K562 (cell line): ENCODE measurements around the gene OBSCN. TPM values are rescaled to one million over a fixed set of nuclear protein-coding genes. Genes with fewer than 3 reads are reported as not detected.

Experiments
- ATAC-seq: fragments of 200-7000 bp; cut with Tn5 transposase; 3 replicates; pipeline ENCODE4 v1.9.1; 2020; ENCODE audit warnings: moderate library complexity
- BruUV-seq: library from RNA; stranded (reverse); fragments of 400-500 nt; replicated peaks from 2 replicates; lab custom pipeline; 2021; lab: Mats Ljungman, UMichigan
- CTCF ChIA-PET: fragments of 300-600 bp; formaldehyde crosslinking; extraction: SDS; loops from one replicate; lab custom pipeline; 2021; ENCODE audit warnings: low intra/inter-chr PET ratio; lab: Yijun Ruan, JAX
- POLR2A ChIA-PET: fragments of 300-600, 350-650 bp; sonication (Branson Sonifier 250); formaldehyde crosslinking; extraction: SDS; loops from one replicate; lab custom pipeline; 2021; ENCODE audit warnings: antibody characterized with exemption, inconsistent platforms; lab: Yijun Ruan, JAX
- DNase-seq, 4 experiments: peaks; one replicate each; pipeline versions ENCODE4 v3.0.0 to v3.0.0-alpha.2; 2011 to 2018; ENCODE audit warnings: low spot score in 3 of 4, mixed read lengths in 3 of 4; ENCODE audit errors: extremely low read depth in 1 of 4
- FAIRE-seq: peaks from 2 replicates; lab custom pipeline; 2011; peaks lifted over from hg19 to GRCh38; lab: Jason Lieb, UNC
- H2AFZ ChIP-seq: 2 replicates; pipeline ENCODE4 v1.6.0; 2011; ENCODE audit warnings: low read depth, low read length, control low read depth, inconsistent platforms
- H3K27ac ChIP-seq: fragments of 200-600 bp; 3 replicates; pipeline ENCODE4 v1.8.0; 2011; ENCODE audit warnings: low read depth, mild to moderate bottlenecking, control low read depth, inconsistent platforms, low read length, moderate library complexity, mixed read lengths; ENCODE audit errors: extremely low read depth
- H3K27me3 ChIP-seq, 2 experiments: fragments of 300-600 bp in 1 of 2; 2 replicates in 1 of 2; 3 replicates in 1 of 2; pipeline versions ENCODE4 v1.6.0 to v1.8.0; 2011; ENCODE audit warnings: inconsistent platforms in 2 of 2, low read length in 2 of 2, mild to moderate bottlenecking in 1 of 2, mixed read lengths in 1 of 2, moderate library complexity in 1 of 2; ENCODE audit not compliant: control insufficient read depth in 2 of 2, insufficient read depth in 2 of 2
- H3K36me3 ChIP-seq: fragments of 300-600 bp; 3 replicates; pipeline ENCODE4 v1.8.0; 2011; ENCODE audit warnings: mild to moderate bottlenecking, low read length, inconsistent platforms; ENCODE audit not compliant: control insufficient read depth, insufficient read depth
- H3K4me1 ChIP-seq, 2 experiments: fragments of 200-600 bp in 1 of 2; replicated peaks in 1 of 2; 2 replicates in 1 of 2; 3 replicates in 1 of 2; pipeline versions ENCODE4 v1.5.1 to v1.8.0; 2011; ENCODE audit warnings: inconsistent platforms in 2 of 2, low read length in 2 of 2, mild to moderate bottlenecking in 1 of 2, mixed read lengths in 1 of 2, moderate library complexity in 1 of 2; ENCODE audit not compliant: control insufficient read depth in 2 of 2, insufficient read depth in 2 of 2
- H3K4me2 ChIP-seq: 2 replicates; pipeline ENCODE4 v1.6.1; 2011; ENCODE audit warnings: low read length, control low read depth, inconsistent platforms, mixed read lengths; ENCODE audit not compliant: insufficient read depth
- H3K4me3 ChIP-seq: fragments of 200-600 bp; sonication (generic), shearing (Covaris generic); 2 replicates; pipeline ENCODE4 v1.5.1; 2016; ENCODE audit warnings: control low read depth, inconsistent platforms
- H3K79me2 ChIP-seq: fragments of 200-600 bp; 3 replicates; pipeline ENCODE4 v1.8.0; 2011; ENCODE audit warnings: low read length, inconsistent platforms; ENCODE audit not compliant: control insufficient read depth, insufficient read depth
- H3K9ac ChIP-seq, 2 experiments: 2 replicates each; pipeline versions ENCODE4 v1.6.0 to v1.6.1; 2011; ENCODE audit warnings: low read depth in 2 of 2, low read length in 2 of 2, control low read depth in 1 of 2, inconsistent platforms in 1 of 2, mild to moderate bottlenecking in 1 of 2, mixed read lengths in 1 of 2; ENCODE audit not compliant: insufficient read depth in 1 of 2
- H3K9me1 ChIP-seq: one replicate; pipeline ENCODE4 v1.6.0; 2011; ENCODE audit warnings: inconsistent platforms, mild to moderate bottlenecking, low read length, moderate library complexity; ENCODE audit not compliant: control insufficient read depth, insufficient read depth
- H3K9me3 ChIP-seq: replicated peaks from 2 replicates; pipeline ENCODE4 v1.5.1; 2011; ENCODE audit warnings: low read depth, low read length, inconsistent platforms; ENCODE audit not compliant: control insufficient read depth, insufficient read depth
- H4K20me1 ChIP-seq: replicated peaks from 2 replicates; pipeline ENCODE4 v1.6.1; 2011; ENCODE audit warnings: low read length, inconsistent platforms, mixed read lengths; ENCODE audit not compliant: control insufficient read depth, insufficient read depth
- MYNN ChIP-seq, 2 experiments: sonication (generic); formaldehyde crosslinking in 1 of 2; IDR thresholded peaks; 2 replicates each; pipeline versions ENCODE4 v1.5.0 to v1.6.1; 2016 to 2020; ENCODE audit warnings: antibody characterized with exemption in 1 of 2, missing genetic modification reagents in 1 of 2
- POLR2A ChIP-seq: fragments of 450-650 bp; conservative IDR thresholded peaks from 2 replicates; pipeline ENCODE4 v1.6.1; 2016
- POLR2AphosphoS2 ChIP-seq: IDR thresholded peaks from 2 replicates; pipeline ENCODE4 v1.6.1; 2012; ENCODE audit warnings: low read length, improper control_type of control experiment
- RBFOX2 ChIP-seq: fragments of 200-400 bp; formaldehyde crosslinking; IDR thresholded peaks from 2 replicates; pipeline ENCODE4 v1.6.1; 2017; ENCODE audit warnings: low read depth, mild to moderate bottlenecking, low read length, moderate library complexity
- SUPT5H ChIP-seq: fragments of 450-650 bp; IDR thresholded peaks from 2 replicates; pipeline ENCODE4 v1.6.1; 2016
- WGBS: fragments of 100-300 bp; shearing (Covaris generic); methylation state at CpG from one replicate; pipeline ENCODE4 v1.1.6; 2016; ENCODE audit warnings: low coverage, mixed read lengths; ENCODE audit not compliant: insufficient coverage; ENCODE audit errors: missing lambda C conversion rate; 5-methylcytosine and 5-hydroxymethylcytosine counted together
- in situ Hi-C: fragments of 300-500 bp; cut with MboI; formaldehyde crosslinking; loops from 4 replicates; pipeline ENCODE4 v1.15.0; 2018; ENCODE audit warnings: inconsistent platforms, mixed read lengths
- intact Hi-C: fragments of 100-400 bp; cut with micrococcal nuclease; formaldehyde crosslinking; loops from 2 replicates; pipeline ENCODE4 v1.14.2; 2022
- polyA plus RNA-seq, 8 experiments: library from polyadenylated mRNA; depleted of rRNA in 4 of 8; stranded (reverse) in 5 of 8; unstranded in 3 of 8; fragments of >200 nt; fragmentation: Nextera tagmentation in 2 of 8; fragmentation: Illumina TruSeq in 1 of 8; extraction: Ambion mirVana in 2 of 8; extraction: Trizol in 1 of 8; gene quantifications; 2 replicates each; pipeline versions ENCODE4 v1.2.1 to v1.2.3, GENCODE V29; 2011 to 2014; ENCODE audit warnings: inconsistent platforms in 1 of 8, missing spikeins in 1 of 8
- total RNA-seq, 7 experiments: library from RNA; depleted of rRNA in 6 of 7; stranded (reverse); fragments of >200 nt in 6 of 7; fragmentation: Illumina TruSeq in 2 of 7; extraction: Trizol in 2 of 7; gene quantifications; 2 replicates each; pipeline versions ENCODE4 v1.2.1 to v1.2.3, GENCODE V29; 2011 to 2021; ENCODE audit warnings: low replicate concordance in 1 of 7
- TF ChIP-seq, protein P1 (sequence below): sonication (generic); IDR thresholded peaks from 2 replicates; pipeline ENCODE4 v1.6.1; 2016

The OBSCN gene
- total and polyA plus RNA-seq, 9 of the 15 experiments (the other 6 are each of a cell fraction or from before 2014, with no cell fraction given) = 0.18 to 19.7 (median 3.6) TPM

DNA sequence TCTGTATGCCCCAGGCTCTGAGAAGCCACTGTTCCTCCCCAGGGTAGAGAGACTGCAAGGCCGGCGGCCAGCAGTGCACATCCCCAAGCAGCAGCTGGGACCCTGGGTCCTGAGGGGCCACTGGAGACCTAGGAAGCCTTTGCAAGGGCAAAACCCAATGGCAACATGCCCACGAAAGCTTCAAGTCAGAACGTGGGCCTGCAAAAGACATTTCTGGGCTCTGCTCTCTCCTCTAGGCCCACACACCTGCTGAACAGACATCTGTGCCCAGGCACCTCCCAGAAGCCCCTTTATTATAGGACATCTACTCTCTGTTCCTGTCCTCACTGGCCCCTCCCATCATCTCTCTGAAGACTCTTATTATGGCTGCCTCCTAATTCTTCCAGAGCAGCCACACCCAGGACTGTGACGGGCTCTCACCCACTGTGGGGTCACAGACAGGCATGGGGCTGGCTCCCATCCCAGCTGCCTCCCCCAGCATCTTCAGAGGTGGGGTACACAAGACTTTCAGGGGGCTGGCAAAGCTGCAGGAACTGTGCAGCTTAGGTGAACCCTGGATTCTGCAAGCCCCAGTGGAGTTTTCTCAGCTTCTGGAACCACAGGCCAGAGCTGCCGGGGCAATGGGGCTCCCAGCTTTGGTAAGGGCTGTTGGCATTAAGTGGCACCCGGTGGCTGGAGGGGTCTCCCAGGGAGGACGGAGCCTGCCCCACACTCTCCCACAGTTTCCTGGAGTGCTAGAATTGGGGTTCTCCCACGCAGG lies 186.1 kb downstream of the OBSCN start:
- ATAC-seq (peak; percentile 23), DNase-seq (no peak), FAIRE-seq (no peak)
- H3K27me3 ChIP-seq = no peaks in the 10 kb centered on the region
- H3K9ac ChIP-seq = peak overlapping the region in 1 of 2 experiments; percentile 41; a peak in 1 of 4 replicates
- H3K9me1 ChIP-seq = no peaks in the 10 kb centered on the region
- TF ChIP-seq POLR2AphosphoS2 (peak; percentile 28; the same call in 1 of the 2 replicates), RBFOX2 (peak; percentile 45; the same call in 1 of the 2 replicates), SUPT5H (peak; percentile 51), MYNN (IDR thresholded peaks at IDR 0.05) (peak; percentile 70; the same call in 1 of the 2 replicates), MYNN (CRISPR knock-in tag; IDR thresholded peaks at IDR 0.05) (no peak), POLR2A (peak; percentile 39; the same call in 1 of the 2 replicates)
- TF ChIP-seq, protein P1, sequence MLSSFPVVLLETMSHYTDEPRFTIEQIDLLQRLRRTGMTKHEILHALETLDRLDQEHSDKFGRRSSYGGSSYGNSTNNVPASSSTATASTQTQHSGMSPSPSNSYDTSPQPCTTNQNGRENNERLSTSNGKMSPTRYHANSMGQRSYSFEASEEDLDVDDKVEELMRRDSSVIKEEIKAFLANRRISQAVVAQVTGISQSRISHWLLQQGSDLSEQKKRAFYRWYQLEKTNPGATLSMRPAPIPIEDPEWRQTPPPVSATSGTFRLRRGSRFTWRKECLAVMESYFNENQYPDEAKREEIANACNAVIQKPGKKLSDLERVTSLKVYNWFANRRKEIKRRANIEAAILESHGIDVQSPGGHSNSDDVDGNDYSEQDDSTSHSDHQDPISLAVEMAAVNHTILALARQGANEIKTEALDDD = no peak
- no peak overlapping the region for H2AFZ ChIP-seq
- peaks cover 11 to 44% of the 10 kb centered on the region in 2 experiments; a peak in 4 of 5 replicates for H3K4me1 ChIP-seq
- H4K20me1 ChIP-seq = peaks cover 6% of the 10 kb centered on the region
- H3K9me3 ChIP-seq = no peaks in the 10 kb centered on the region
- POLR2A ChIA-PET = interaction anchor here (0.6 to 9.0 kb wide), 10 partner anchors 11 to 546 kb away, joined by 3 to 78 read pairs (median 4); partner anchors contain the start of gene TRIM11
- H3K27ac ChIP-seq = no peak overlapping the region
- 0 out of 3 replicates have a peak, but pooled peaks cover 4% of the 10 kb centered on the region for H3K79me2 ChIP-seq
- BruUV-seq = TSS peak; percentile 11
- intact Hi-C loops (loop anchor here (5.0 kb wide), 1 partner anchor 52 kb away; no protein-coding TSS in a partner anchor), in situ Hi-C loops (no loop called here)
- H3K4me3 ChIP-seq = no peak overlapping the region
- no peak overlapping the region for H3K4me2 ChIP-seq
- WGBS = 87% methylated on average over 8 of the region's 9 CpGs
- peaks cover 71% of the 10 kb centered on the region; the same call in 2 of the 3 replicates for H3K36me3 ChIP-seq
- CTCF ChIA-PET = interaction anchor here (0.6 to 1.2 kb wide), 2 partner anchors 13 to 121 kb away, joined by 3 to 4 read pairs; partner anchors contain the start of gene TRIM11
